MM.1S (cell line): ENCODE data around the gene CSRP1.

Source experiments
- EZH2 ChIP-seq: fragments of 300-600 bp; sonication (generic); optimal IDR thresholded peaks from 2 replicates; pipeline ENCODE3; 2017; ENCODE audit warnings: low read depth, mild to moderate bottlenecking, antibody characterized with exemption, low read length, mixed read lengths
- TF ChIP-seq, protein P1 (sequence below): fragments of 300-600 bp; sonication (generic); IDR thresholded peaks from 2 replicates; pipeline ENCODE4 v1.5.1; 2016; ENCODE audit warnings: antibody characterized with exemption, low read length, mixed read lengths

DNA sequence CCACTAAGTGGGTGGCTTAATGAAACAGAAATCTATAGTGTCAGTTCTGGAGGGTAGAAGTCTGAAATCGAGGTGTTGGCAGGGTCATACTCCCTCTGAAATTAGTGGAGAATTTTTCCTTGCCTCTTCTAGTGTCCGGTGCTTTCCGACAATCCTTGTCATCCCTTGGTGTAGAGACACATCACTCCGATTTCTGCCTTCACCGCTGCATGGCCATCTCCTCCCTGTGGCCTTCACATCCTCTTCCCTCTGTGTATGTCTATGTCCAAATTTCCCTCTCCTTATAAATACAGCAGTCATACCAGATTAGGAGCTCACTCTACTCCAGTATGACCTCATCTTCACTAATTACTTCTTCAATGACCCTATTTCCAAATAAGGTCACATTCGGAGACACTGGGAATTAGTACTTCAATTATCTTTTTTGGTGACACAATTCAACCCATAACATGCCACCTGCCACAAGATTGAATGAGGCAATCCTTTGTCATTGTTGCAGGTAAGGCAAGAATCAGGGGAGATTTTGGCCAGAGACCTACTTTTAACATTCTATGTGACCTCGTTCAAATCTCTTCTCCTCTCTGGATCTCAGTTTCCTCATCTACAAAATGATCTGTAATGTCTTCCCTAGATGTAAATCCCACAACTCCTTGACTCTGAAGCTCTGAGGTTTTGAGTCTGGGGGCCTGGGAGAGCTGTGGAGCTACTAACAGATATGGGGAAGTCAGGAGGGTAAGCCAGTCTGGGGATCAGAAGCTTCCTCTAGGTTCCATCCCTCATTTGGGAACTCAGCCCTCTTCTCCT lies 48.1 kb upstream of the CSRP1 start:
- TF ChIP-seq, protein P1, sequence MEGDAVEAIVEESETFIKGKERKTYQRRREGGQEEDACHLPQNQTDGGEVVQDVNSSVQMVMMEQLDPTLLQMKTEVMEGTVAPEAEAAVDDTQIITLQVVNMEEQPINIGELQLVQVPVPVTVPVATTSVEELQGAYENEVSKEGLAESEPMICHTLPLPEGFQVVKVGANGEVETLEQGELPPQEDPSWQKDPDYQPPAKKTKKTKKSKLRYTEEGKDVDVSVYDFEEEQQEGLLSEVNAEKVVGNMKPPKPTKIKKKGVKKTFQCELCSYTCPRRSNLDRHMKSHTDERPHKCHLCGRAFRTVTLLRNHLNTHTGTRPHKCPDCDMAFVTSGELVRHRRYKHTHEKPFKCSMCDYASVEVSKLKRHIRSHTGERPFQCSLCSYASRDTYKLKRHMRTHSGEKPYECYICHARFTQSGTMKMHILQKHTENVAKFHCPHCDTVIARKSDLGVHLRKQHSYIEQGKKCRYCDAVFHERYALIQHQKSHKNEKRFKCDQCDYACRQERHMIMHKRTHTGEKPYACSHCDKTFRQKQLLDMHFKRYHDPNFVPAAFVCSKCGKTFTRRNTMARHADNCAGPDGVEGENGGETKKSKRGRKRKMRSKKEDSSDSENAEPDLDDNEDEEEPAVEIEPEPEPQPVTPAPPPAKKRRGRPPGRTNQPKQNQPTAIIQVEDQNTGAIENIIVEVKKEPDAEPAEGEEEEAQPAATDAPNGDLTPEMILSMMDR, result no peak
- TF ChIP-seq EZH2, result no peak
